GF-D8 (cell line): ENCODE measurements around the gene GRM1.

Source experiments
- DNase-seq: peaks from one replicate; lab custom pipeline; 2025; lab: John Stamatoyannopoulos, UW

The GRM1 gene

GRCh38 chr6:146481527-146481926 is 452.7 kb downstream of the GRM1 start:
- no peak for DNase-seq

DNA sequence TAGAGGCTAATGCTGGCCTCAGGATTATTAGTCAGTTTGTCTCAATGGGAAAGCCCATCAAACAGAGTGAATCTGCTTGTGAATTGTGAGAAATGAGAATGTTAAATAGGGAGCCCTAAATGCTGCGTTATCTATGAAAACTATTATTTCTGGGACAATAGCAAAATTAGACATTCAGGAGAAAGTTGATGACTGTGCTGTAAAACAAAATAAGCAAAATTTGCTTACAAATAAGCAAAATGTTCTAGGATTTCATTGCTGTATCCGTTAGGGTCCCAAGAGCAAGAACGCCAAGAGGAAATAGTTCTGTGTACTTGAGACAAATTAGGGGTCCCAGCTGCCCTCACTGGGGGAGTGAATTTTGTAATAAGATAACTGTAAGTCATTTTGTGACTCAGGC is 455.5 kb downstream of the GRM1 start:
- DNase-seq: no peak
